CD14-positive monocyte (primary cell): Measurements from ENCODE around the gene RUNDC1. TPM values are rescaled to one million over a fixed set of nuclear protein-coding genes. Genes with fewer than 3 reads are reported as not detected.
"Not testable (repeated sequence)": the region's sequence is repeated elsewhere in the genome, so short reads cannot be mapped to it uniquely, and the experiment has no call there.

Experiments used
- DNase-seq, 3 donors: peaks; one replicate each; pipeline ENCODE4 v3.0.0-alpha.2; 2011 to 2022
- H2AFZ ChIP-seq: 2 replicates; pipeline ENCODE4 v1.6.0; 2012; ENCODE audit warnings: mild to moderate bottlenecking, low read depth, low read length, inconsistent platforms; ENCODE audit not compliant: insufficient read depth, poor library complexity, severe bottlenecking
- H3K27ac ChIP-seq, 2 donors: 1 replicate in 1 of 2; 2 replicates in 1 of 2; pipeline ENCODE4 v1.5.1; 2012 to 2013; ENCODE audit warnings: low read length in 2 of 2, control low read depth in 1 of 2, inconsistent platforms in 1 of 2, low read depth in 1 of 2, mild to moderate bottlenecking in 1 of 2
- H3K27me3 ChIP-seq, 2 donors: one replicate each; pipeline versions ENCODE4 v1.6.0 to v1.6.1; 2011 to 2013; ENCODE audit warnings: low read length in 2 of 2; ENCODE audit not compliant: control insufficient read depth in 2 of 2, insufficient read depth in 2 of 2
- H3K36me3 ChIP-seq, 2 donors: replicated peaks in 1 of 2; 1 replicate in 1 of 2; 2 replicates in 1 of 2; pipeline versions ENCODE4 v1.5.1 to v1.6.1; 2012 to 2013; ENCODE audit warnings: low read length in 2 of 2, control low read depth in 1 of 2, inconsistent platforms in 1 of 2, mild to moderate bottlenecking in 1 of 2; ENCODE audit not compliant: insufficient read depth in 2 of 2, control insufficient read depth in 1 of 2
- H3K4me1 ChIP-seq, 2 donors: 1 replicate in 1 of 2; 2 replicates in 1 of 2; pipeline versions ENCODE4 v1.5.1 to v1.6.1; 2012 to 2013; ENCODE audit warnings: low read length in 2 of 2, control low read depth in 1 of 2, inconsistent platforms in 1 of 2, mild to moderate bottlenecking in 1 of 2, moderate library complexity in 1 of 2; ENCODE audit not compliant: insufficient read depth in 2 of 2, control insufficient read depth in 1 of 2
- H3K4me2 ChIP-seq: replicated peaks from 2 replicates; pipeline ENCODE3; 2012; ENCODE audit warnings: low read length, moderate library complexity, mild to moderate bottlenecking; ENCODE audit not compliant: poor library complexity, severe bottlenecking; ENCODE audit errors: extremely low read depth
- H3K4me3 ChIP-seq, 3 experiments: fragments of 200-600 bp in 1 of 3; sonication (generic) in 1 of 3; replicated peaks in 1 of 3; 1 replicate in 2 of 3; 2 replicates in 1 of 3; pipeline ENCODE4 v1.5.1; 2011 to 2013; ENCODE audit warnings: low read length in 3 of 3, mild to moderate bottlenecking in 3 of 3, control low read depth in 2 of 3, low read depth in 2 of 3, inconsistent platforms in 1 of 3, moderate library complexity in 1 of 3
- H3K79me2 ChIP-seq: 2 replicates; pipeline ENCODE4 v1.6.0; 2012; ENCODE audit warnings: mild to moderate bottlenecking, control low read depth, inconsistent platforms, low read length, moderate library complexity; ENCODE audit not compliant: insufficient read depth
- H3K9ac ChIP-seq: 2 replicates; pipeline ENCODE4 v1.6.0; 2017; ENCODE audit warnings: low read length, mild to moderate bottlenecking; ENCODE audit not compliant: insufficient read depth, poor library complexity, severe bottlenecking
- H3K9me3 ChIP-seq, 2 donors: replicated peaks in 1 of 2; 1 replicate in 1 of 2; 2 replicates in 1 of 2; pipeline versions ENCODE4 v1.5.1 to v1.6.1; 2012 to 2013; ENCODE audit warnings: low read length in 2 of 2, control low read depth in 1 of 2; ENCODE audit not compliant: control insufficient read depth in 1 of 2, insufficient read depth in 1 of 2
- H4K20me1 ChIP-seq: 2 replicates; pipeline ENCODE4 v1.6.0; 2012; ENCODE audit warnings: mild to moderate bottlenecking, low read length, control low read depth, moderate library complexity; ENCODE audit not compliant: insufficient read depth
- H3K27ac Mint-ChIP-seq, 7 donors: one replicate each; pipeline ENCODE4 v1.8.0; 2020; ENCODE audit warnings: mild to moderate bottlenecking in 7 of 7, mixed read lengths in 7 of 7, moderate library complexity in 6 of 7, inconsistent platforms in 2 of 7
- H3K27me3 Mint-ChIP-seq, 3 donors: one replicate each; pipeline ENCODE4 v1.8.0; 2021 to 2022; ENCODE audit warnings: low read depth in 3 of 3, mild to moderate bottlenecking in 3 of 3, mixed read lengths in 3 of 3, moderate library complexity in 3 of 3, inconsistent platforms in 1 of 3
- H3K36me3 Mint-ChIP-seq, 2 donors: one replicate each; pipeline ENCODE4 v1.8.0; 2020; ENCODE audit warnings: mixed read lengths in 2 of 2, inconsistent platforms in 1 of 2, mild to moderate bottlenecking in 1 of 2
- H3K4me1 Mint-ChIP-seq: one replicate; pipeline ENCODE4 v1.8.0; 2020; ENCODE audit warnings: mild to moderate bottlenecking, mixed read lengths
- H3K4me3 Mint-ChIP-seq, 2 donors: one replicate each; pipeline ENCODE4 v1.8.0; 2020; ENCODE audit warnings: mild to moderate bottlenecking in 2 of 2, mixed read lengths in 2 of 2, moderate library complexity in 1 of 2
- H3K9me3 Mint-ChIP-seq, 7 donors: one replicate each; pipeline ENCODE4 v1.8.0; 2020 to 2022; ENCODE audit warnings: mixed read lengths in 7 of 7, mild to moderate bottlenecking in 6 of 7, moderate library complexity in 6 of 7, inconsistent platforms in 2 of 7
- WGBS: methylation state at CpG from one replicate; pipeline ENCODE4 v1.1.5; 2013; ENCODE audit warnings: missing lambda C conversion rate; ENCODE audit not compliant: insufficient coverage; 5-methylcytosine and 5-hydroxymethylcytosine counted together
- intact Hi-C, 2 donors: fragments of 100-400 bp; cut with micrococcal nuclease; formaldehyde crosslinking; loops; one replicate each; pipeline versions ENCODE4 v1.15.0 to v1.15.1; 2023
- polyA plus RNA-seq, 3 donors: library from polyadenylated mRNA; depleted of rRNA in 1 of 3; unstranded in 2 of 3; stranded (reverse) in 1 of 3; fragments of 300-500 nt in 2 of 3; fragments of >200 nt in 1 of 3; fragmentation: Illumina TruSeq in 2 of 3; gene quantifications; 1 replicate in 2 of 3; 2 replicates in 1 of 3; pipeline ENCODE4 v1.2.3, GENCODE V29; 2012 to 2021
- TF ChIP-seq, protein P1 (sequence below): fragments of 200-600 bp; IDR thresholded peaks from one replicate; pipeline ENCODE4 v1.8.0; 2022; ENCODE audit warnings: antibody characterized with exemption, mild to moderate bottlenecking

RUNDC1 gene
- polyA plus RNA-seq, 3 donors, result 7.5 to 10.3 (median 9.9) TPM

DNA sequence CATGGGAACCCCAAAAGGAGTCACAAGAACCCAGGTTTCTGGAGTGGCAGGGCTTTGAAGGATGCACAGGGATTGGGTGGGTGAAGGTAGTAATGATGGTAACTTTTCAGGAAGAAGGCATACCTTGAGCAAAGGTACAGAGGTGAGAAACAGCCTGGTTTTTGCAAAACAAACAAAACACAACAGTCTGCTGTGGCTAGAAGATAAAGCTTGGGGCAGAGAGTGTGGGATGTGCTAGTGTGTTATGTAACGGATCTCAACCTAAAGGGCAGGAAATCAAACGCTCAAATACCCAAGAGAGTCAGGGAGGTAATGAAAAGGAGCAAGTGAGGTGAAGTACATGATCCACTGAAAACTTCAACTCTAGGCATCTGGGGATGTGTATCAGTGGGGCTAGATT is 5.1 kb upstream of the RUNDC1 start:
- no peaks in the 10 kb centered on the region for H3K36me3 ChIP-seq
- H3K4me3 ChIP-seq, result no peak overlapping the region
- Mint-ChIP-seq H3K27ac (no peak overlapping the region), H3K27me3 (peaks cover 2 to 5% (median 4%) of the 10 kb centered on the region in 3 donors), H3K4me1 (peaks cover 11% of the 10 kb centered on the region), H3K36me3 (no peaks in the 10 kb centered on the region), H3K4me3 (no peak overlapping the region), H3K9me3 (no peaks in the 10 kb centered on the region)
- no peak overlapping the region for H3K27ac ChIP-seq
- intact Hi-C loops, result no loop called here
- TF ChIP-seq, protein P1, sequence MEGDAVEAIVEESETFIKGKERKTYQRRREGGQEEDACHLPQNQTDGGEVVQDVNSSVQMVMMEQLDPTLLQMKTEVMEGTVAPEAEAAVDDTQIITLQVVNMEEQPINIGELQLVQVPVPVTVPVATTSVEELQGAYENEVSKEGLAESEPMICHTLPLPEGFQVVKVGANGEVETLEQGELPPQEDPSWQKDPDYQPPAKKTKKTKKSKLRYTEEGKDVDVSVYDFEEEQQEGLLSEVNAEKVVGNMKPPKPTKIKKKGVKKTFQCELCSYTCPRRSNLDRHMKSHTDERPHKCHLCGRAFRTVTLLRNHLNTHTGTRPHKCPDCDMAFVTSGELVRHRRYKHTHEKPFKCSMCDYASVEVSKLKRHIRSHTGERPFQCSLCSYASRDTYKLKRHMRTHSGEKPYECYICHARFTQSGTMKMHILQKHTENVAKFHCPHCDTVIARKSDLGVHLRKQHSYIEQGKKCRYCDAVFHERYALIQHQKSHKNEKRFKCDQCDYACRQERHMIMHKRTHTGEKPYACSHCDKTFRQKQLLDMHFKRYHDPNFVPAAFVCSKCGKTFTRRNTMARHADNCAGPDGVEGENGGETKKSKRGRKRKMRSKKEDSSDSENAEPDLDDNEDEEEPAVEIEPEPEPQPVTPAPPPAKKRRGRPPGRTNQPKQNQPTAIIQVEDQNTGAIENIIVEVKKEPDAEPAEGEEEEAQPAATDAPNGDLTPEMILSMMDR, result no peak
- no peaks in the 10 kb centered on the region for H3K27me3 ChIP-seq
- no peak for DNase-seq
- no peaks in the 10 kb centered on the region for H4K20me1 ChIP-seq
- peaks cover 8 to 9% of the 10 kb centered on the region in 2 donors for H3K4me1 ChIP-seq
- WGBS, result 29% methylated on average over 2 of the region's 2 CpGs
- H3K9me3 ChIP-seq, result no peaks in the 10 kb centered on the region
- H2AFZ ChIP-seq, result peak overlapping the region; percentile 5
- no peak overlapping the region for H3K9ac ChIP-seq
- no peak overlapping the region for H3K4me2 ChIP-seq
- H3K79me2 ChIP-seq, result peaks cover 5% of the 10 kb centered on the region

DNA sequence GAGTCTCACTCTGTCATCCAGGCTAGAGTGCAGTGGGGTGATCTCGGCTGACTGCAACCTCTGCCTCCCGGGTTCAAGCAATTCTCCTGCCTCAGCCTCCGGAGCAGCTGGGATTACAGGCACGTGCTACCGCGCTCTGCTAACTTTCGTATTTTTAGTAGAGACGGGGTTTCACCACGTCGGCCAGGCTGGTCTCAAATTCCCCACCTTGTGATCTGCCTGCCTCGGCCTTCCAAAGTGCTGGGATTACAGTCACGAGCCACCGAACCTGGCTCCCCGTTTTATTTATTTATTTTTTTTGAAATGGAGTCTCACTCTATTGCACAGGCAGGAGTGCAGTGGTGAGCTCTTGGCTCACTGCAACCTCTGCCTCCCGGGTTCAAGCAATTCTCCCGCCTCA is 4.7 kb upstream of the RUNDC1 start:
- H3K4me3 ChIP-seq, H3K36me3 ChIP-seq, intact Hi-C loops, H4K20me1 ChIP-seq, H3K4me2 ChIP-seq, H3K27me3 ChIP-seq, H3K4me3 Mint-ChIP-seq, H3K36me3 Mint-ChIP-seq, H3K9ac ChIP-seq, H3K27ac ChIP-seq, DNase-seq, H3K79me2 ChIP-seq, H3K9me3 Mint-ChIP-seq, H3K9me3 ChIP-seq, H3K27ac Mint-ChIP-seq, H3K27me3 Mint-ChIP-seq: not testable (repeated sequence)
- H3K4me1 Mint-ChIP-seq, result peaks cover 13% of the 10 kb centered on the region
- Histone ChIP-seq H3K4me1 (peaks cover 9 to 11% of the 10 kb centered on the region in 2 donors), H2AFZ (peak overlapping the region; percentile 5)
- 90% methylated on average over 10 of the region's 16 CpGs for WGBS
